Measurements from ENCODE around the gene PDE6A.
"Not testable (repeated sequence)": the region's sequence is repeated elsewhere in the genome, so short reads cannot be mapped to it uniquely, and the experiment has no call there.

PDE6A gene

GRCh38 chr5:149885513-149885912 lies 59.1 kb downstream of the PDE6A start:
- H3K9me3 ChIP-seq (ENCODE audit: control extremely low read depth in 1 of 5, control insufficient read depth in 4 of 5, insufficient read depth in 2 of 5, low read depth in 1 of 5, low read length in 4 of 5) = no peaks in the 10 kb centered on the region
- no peaks in the 10 kb centered on the region for H3K4me1 ChIP-seq (ENCODE audit: control extremely low read depth in 1 of 4, control insufficient read depth in 4 of 4, insufficient read depth in 4 of 4, low read length in 3 of 4)
- H3K27ac ChIP-seq (ENCODE audit: insufficient read depth in 1 of 2, low read depth in 1 of 2, low read length in 2 of 2, poor library complexity in 1 of 2, severe bottlenecking in 2 of 2) = no peak overlapping the region
- WGBS (ENCODE audit: insufficient coverage) = 100% methylated on average over 1 of the region's 2 CpGs
- ChIA-PET CTCF (interaction anchor here (0.7 to 0.8 kb wide), 2 partner anchors 74 to 77 kb away, joined by 3 to 5 read pairs; no protein-coding TSS in a partner anchor), POLR2A (no interaction called here)
- DNase-seq = no peak
- no peaks in the 10 kb centered on the region for H3K27me3 ChIP-seq (replicated peaks in 2 of 5; ENCODE audit: control insufficient read depth in 4 of 5, insufficient read depth in 5 of 5, low read length in 4 of 5)
- no peaks in the 10 kb centered on the region for H3K36me3 ChIP-seq (ENCODE audit: control insufficient read depth in 4 of 4, insufficient read depth in 4 of 4, low read length in 3 of 4)
- no peak overlapping the region for H3K4me3 ChIP-seq (ENCODE audit: control insufficient read depth in 1 of 7, extremely low read depth in 1 of 7, insufficient read depth in 4 of 7, low read depth in 2 of 7, low read length in 6 of 7)

GRCh38 chr5:149883550-149883949 lies 61.0 kb downstream of the PDE6A start:
- H3K4me3 ChIP-seq (ENCODE audit: control insufficient read depth in 1 of 7, extremely low read depth in 1 of 7, insufficient read depth in 4 of 7, low read depth in 2 of 7, low read length in 6 of 7) = no peak overlapping the region
- no peaks in the 10 kb centered on the region for H3K36me3 ChIP-seq (ENCODE audit: control insufficient read depth in 4 of 4, insufficient read depth in 4 of 4, low read length in 3 of 4)
- WGBS (ENCODE audit: insufficient coverage) = 100% methylated on average over 1 of the region's 2 CpGs
- no peaks in the 10 kb centered on the region for H3K4me1 ChIP-seq (ENCODE audit: control extremely low read depth in 1 of 4, control insufficient read depth in 4 of 4, insufficient read depth in 4 of 4, low read length in 3 of 4)
- no peaks in the 10 kb centered on the region for H3K9me3 ChIP-seq (ENCODE audit: control extremely low read depth in 1 of 5, control insufficient read depth in 4 of 5, insufficient read depth in 2 of 5, low read depth in 1 of 5, low read length in 4 of 5)
- DNase-seq = no peak
- POLR2A ChIA-PET = no interaction called here
- no peaks in the 10 kb centered on the region for H3K27me3 ChIP-seq (replicated peaks in 2 of 5; ENCODE audit: control insufficient read depth in 4 of 5, insufficient read depth in 5 of 5, low read length in 4 of 5)
- no peak overlapping the region for H3K27ac ChIP-seq (ENCODE audit: insufficient read depth in 1 of 2, low read depth in 1 of 2, low read length in 2 of 2, poor library complexity in 1 of 2, severe bottlenecking in 2 of 2)
- CTCF ChIA-PET = interaction anchor here (0.8 kb wide), 1 partner anchor 108 kb away, joined by 3 read pairs; no protein-coding TSS in a partner anchor

GRCh38 chr5:149882633-149883032 lies 62.0 kb downstream of the PDE6A start:
- H3K27ac ChIP-seq (ENCODE audit: insufficient read depth in 1 of 2, low read depth in 1 of 2, low read length in 2 of 2, poor library complexity in 1 of 2, severe bottlenecking in 2 of 2); POLR2A ChIA-PET; H3K27me3 ChIP-seq (replicated peaks in 2 of 5; ENCODE audit: control insufficient read depth in 4 of 5, insufficient read depth in 5 of 5, low read length in 4 of 5); H3K9me3 ChIP-seq (ENCODE audit: control extremely low read depth in 1 of 5, control insufficient read depth in 4 of 5, insufficient read depth in 2 of 5, low read depth in 1 of 5, low read length in 4 of 5); DNase-seq; H3K4me3 ChIP-seq (ENCODE audit: control insufficient read depth in 1 of 7, extremely low read depth in 1 of 7, insufficient read depth in 4 of 7, low read depth in 2 of 7, low read length in 6 of 7); H3K4me1 ChIP-seq (ENCODE audit: control extremely low read depth in 1 of 4, control insufficient read depth in 4 of 4, insufficient read depth in 4 of 4, low read length in 3 of 4); H3K36me3 ChIP-seq (ENCODE audit: control insufficient read depth in 4 of 4, insufficient read depth in 4 of 4, low read length in 3 of 4): not testable (repeated sequence)
- CTCF ChIA-PET = interaction anchor here (0.8 kb wide), 1 partner anchor 109 kb away, joined by 3 read pairs; no protein-coding TSS in a partner anchor
- WGBS (ENCODE audit: insufficient coverage) = 95% methylated on average over 9 of the region's 10 CpGs

- POLR2A ChIA-PET = no interaction called here
- Histone ChIP-seq H3K27me3 (replicated peaks in 2 of 5; ENCODE audit: control insufficient read depth in 4 of 5, insufficient read depth in 5 of 5, low read length in 4 of 5) (no peaks in the 10 kb centered on the region), H3K4me3 (ENCODE audit: control insufficient read depth in 1 of 7, extremely low read depth in 1 of 7, insufficient read depth in 4 of 7, low read depth in 2 of 7, low read length in 6 of 7) (no peak overlapping the region), H3K27ac (ENCODE audit: insufficient read depth in 1 of 2, low read depth in 1 of 2, low read length in 2 of 2, poor library complexity in 1 of 2, severe bottlenecking in 2 of 2) (no peak overlapping the region), H3K4me1 (ENCODE audit: control extremely low read depth in 1 of 4, control insufficient read depth in 4 of 4, insufficient read depth in 4 of 4, low read length in 3 of 4) (no peaks in the 10 kb centered on the region), H3K36me3 (ENCODE audit: control insufficient read depth in 4 of 4, insufficient read depth in 4 of 4, low read length in 3 of 4) (no peaks in the 10 kb centered on the region), H3K9me3 (ENCODE audit: control extremely low read depth in 1 of 5, control insufficient read depth in 4 of 5, insufficient read depth in 2 of 5, low read depth in 1 of 5, low read length in 4 of 5) (no peaks in the 10 kb centered on the region)
- CTCF ChIA-PET = no interaction called here
- WGBS (ENCODE audit: insufficient coverage) = 93% methylated on average over 2 of the region's 4 CpGs
- DNase-seq = no peak
These were observed 62.7 kb downstream of the PDE6A start for GRCh38 chr5:149881874-149882273.

GRCh38 chr5:149881069-149881622 lies 63.4 kb downstream of the PDE6A start:
- CTCF ChIA-PET = no interaction called here
- WGBS (ENCODE audit: insufficient coverage) = 100% methylated on average over 1 of the region's 4 CpGs
- POLR2A ChIA-PET = no interaction called here

GRCh38 chr5:149879593-149879992 lies 65.0 kb downstream of the PDE6A start:
- H3K9me3 ChIP-seq (ENCODE audit: control extremely low read depth in 1 of 5, control insufficient read depth in 4 of 5, insufficient read depth in 2 of 5, low read depth in 1 of 5, low read length in 4 of 5); H3K27ac ChIP-seq (ENCODE audit: insufficient read depth in 1 of 2, low read depth in 1 of 2, low read length in 2 of 2, poor library complexity in 1 of 2, severe bottlenecking in 2 of 2); H3K4me3 ChIP-seq (ENCODE audit: control insufficient read depth in 1 of 7, extremely low read depth in 1 of 7, insufficient read depth in 4 of 7, low read depth in 2 of 7, low read length in 6 of 7); H3K36me3 ChIP-seq (ENCODE audit: control insufficient read depth in 4 of 4, insufficient read depth in 4 of 4, low read length in 3 of 4); DNase-seq; POLR2A ChIA-PET; H3K27me3 ChIP-seq (replicated peaks in 2 of 5; ENCODE audit: control insufficient read depth in 4 of 5, insufficient read depth in 5 of 5, low read length in 4 of 5); H3K4me1 ChIP-seq (ENCODE audit: control extremely low read depth in 1 of 4, control insufficient read depth in 4 of 4, insufficient read depth in 4 of 4, low read length in 3 of 4): not testable (repeated sequence)
- CTCF ChIA-PET = interaction anchor here (1.4 kb wide), 1 partner anchor 14 kb away, joined by 4 read pairs; no protein-coding TSS in a partner anchor
- no CpG with 5 or more reads among the region's 2 CpGs for WGBS (ENCODE audit: insufficient coverage)

More at GRCh38 chr5:149881069-149881622, 63.4 kb downstream of the PDE6A start:
- H3K36me3 ChIP-seq (ENCODE audit: control insufficient read depth in 4 of 4, insufficient read depth in 4 of 4, low read length in 3 of 4) = no peaks in the 10 kb centered on the region
- DNase-seq = no peak
- no peak overlapping the region for H3K4me3 ChIP-seq (ENCODE audit: control insufficient read depth in 1 of 7, extremely low read depth in 1 of 7, insufficient read depth in 4 of 7, low read depth in 2 of 7, low read length in 6 of 7)
- no peaks in the 10 kb centered on the region for H3K4me1 ChIP-seq (ENCODE audit: control extremely low read depth in 1 of 4, control insufficient read depth in 4 of 4, insufficient read depth in 4 of 4, low read length in 3 of 4)
- H3K9me3 ChIP-seq (ENCODE audit: control extremely low read depth in 1 of 5, control insufficient read depth in 4 of 5, insufficient read depth in 2 of 5, low read depth in 1 of 5, low read length in 4 of 5) = no peaks in the 10 kb centered on the region
- no peak overlapping the region for H3K27ac ChIP-seq (ENCODE audit: insufficient read depth in 1 of 2, low read depth in 1 of 2, low read length in 2 of 2, poor library complexity in 1 of 2, severe bottlenecking in 2 of 2)
- H3K27me3 ChIP-seq (replicated peaks in 2 of 5; ENCODE audit: control insufficient read depth in 4 of 5, insufficient read depth in 5 of 5, low read length in 4 of 5) = no peaks in the 10 kb centered on the region

GRCh38 chr5:149878371-149878770 lies 66.2 kb downstream of the PDE6A start:
- POLR2A ChIA-PET = no interaction called here
- Histone ChIP-seq H3K4me3 (ENCODE audit: control insufficient read depth in 1 of 7, extremely low read depth in 1 of 7, insufficient read depth in 4 of 7, low read depth in 2 of 7, low read length in 6 of 7) (no peak overlapping the region), H3K27me3 (replicated peaks in 2 of 5; ENCODE audit: control insufficient read depth in 4 of 5, insufficient read depth in 5 of 5, low read length in 4 of 5) (no peaks in the 10 kb centered on the region), H3K27ac (ENCODE audit: insufficient read depth in 1 of 2, low read depth in 1 of 2, low read length in 2 of 2, poor library complexity in 1 of 2, severe bottlenecking in 2 of 2) (no peak overlapping the region), H3K9me3 (ENCODE audit: control extremely low read depth in 1 of 5, control insufficient read depth in 4 of 5, insufficient read depth in 2 of 5, low read depth in 1 of 5, low read length in 4 of 5) (no peaks in the 10 kb centered on the region), H3K36me3 (ENCODE audit: control insufficient read depth in 4 of 4, insufficient read depth in 4 of 4, low read length in 3 of 4) (no peaks in the 10 kb centered on the region), H3K4me1 (ENCODE audit: control extremely low read depth in 1 of 4, control insufficient read depth in 4 of 4, insufficient read depth in 4 of 4, low read length in 3 of 4) (peaks cover 0 to 5% (median 2%) of the 10 kb centered on the region in 4 experiments)
- WGBS (ENCODE audit: insufficient coverage) = 83% methylated on average over 1 of the region's 7 CpGs
- CTCF ChIA-PET = no interaction called here
- DNase-seq = no peak

All from common myeloid progenitor, CD34-positive (primary cell).